Panc1 (cell line): Measurements from ENCODE around the gene S100A12. TPM values are rescaled to one million over a fixed set of nuclear protein-coding genes. Genes with fewer than 3 reads are reported as not detected.

Source experiments
- ATAC-seq: fragments of 200-7000 bp; cut with Tn5 transposase; 2 replicates; pipeline ENCODE4 v1.9.1; 2020; ENCODE audit warnings: mild to moderate bottlenecking, moderate library complexity
- BruUV-seq: library from RNA; stranded (reverse); fragments of 400-500 nt; replicated peaks from 2 replicates; lab custom pipeline; 2021; lab: Mats Ljungman, UMichigan
- CTCF ChIA-PET: fragments of 300-600 bp; sonication (Branson Sonifier 250); formaldehyde crosslinking; loops from one replicate; lab custom pipeline; 2022; ENCODE audit warnings: antibody characterized with exemption; lab: Charles Lee
- POLR2A ChIA-PET: fragments of 300-600 bp; sonication (Branson Sonifier 250); formaldehyde crosslinking; loops from one replicate; lab custom pipeline; 2022; ENCODE audit warnings: antibody characterized with exemption; lab: Charles Lee
- DNase-seq: peaks from one replicate; pipeline ENCODE4 v3.0.0-alpha.2; 2010; ENCODE audit warnings: low read depth, low spot score
- H3K27ac ChIP-seq: 2 replicates; pipeline ENCODE4 v1.5.1; 2011; ENCODE audit warnings: mild to moderate bottlenecking, low read length, inconsistent platforms
- H3K27me3 ChIP-seq: fragments of 200-500 bp; sonication (Bioruptor generic); 2 replicates; pipeline ENCODE4 v1.6.0; 2014; ENCODE audit warnings: low read length, inconsistent platforms; ENCODE audit not compliant: control insufficient read depth, insufficient read depth
- H3K36me3 ChIP-seq: fragments of 200-500 bp; sonication (Bioruptor generic); 2 replicates; pipeline ENCODE4 v1.5.1; 2014; ENCODE audit warnings: inconsistent platforms, mild to moderate bottlenecking, low read length, moderate library complexity; ENCODE audit not compliant: control insufficient read depth, insufficient read depth
- H3K4me1 ChIP-seq: 2 replicates; pipeline ENCODE4 v1.5.1; 2011; ENCODE audit warnings: inconsistent platforms, mild to moderate bottlenecking, low read length, moderate library complexity; ENCODE audit not compliant: control insufficient read depth, insufficient read depth
- H3K4me3 ChIP-seq, 2 experiments: 2 replicates each; pipeline ENCODE4 v1.5.1; 2011 to 2012; ENCODE audit warnings: low read depth in 2 of 2, low read length in 2 of 2, mild to moderate bottlenecking in 2 of 2, inconsistent platforms in 1 of 2, moderate library complexity in 1 of 2
- H3K9me3 ChIP-seq: fragments of 200-500 bp; sonication (Bioruptor generic); 2 replicates; pipeline ENCODE4 v1.5.1; 2014; ENCODE audit warnings: low read depth, mild to moderate bottlenecking, inconsistent platforms, low read length, moderate library complexity; ENCODE audit not compliant: control insufficient read depth, insufficient read depth
- POLR2AphosphoS5 ChIP-seq: IDR thresholded peaks from 2 replicates; pipeline ENCODE4 v1.6.1; 2012; ENCODE audit warnings: mild to moderate bottlenecking, low read depth, low read length, moderate library complexity
- SIN3A ChIP-seq: IDR thresholded peaks from 2 replicates; pipeline ENCODE4 v1.6.1; 2012; ENCODE audit warnings: low read depth, mild to moderate bottlenecking, low read length, moderate library complexity, borderline replicate concordance; ENCODE audit not compliant: insufficient read depth
- TCF7L2 ChIP-seq: IDR thresholded peaks from 2 replicates; pipeline ENCODE4 v1.6.1; 2011; ENCODE audit warnings: mild to moderate bottlenecking, low read depth, low read length, inconsistent platforms
- in situ Hi-C: cut with HindIII; loops from 2 replicates; pipeline ENCODE4 v1.10.0; 2016; ENCODE audit warnings: low sequenced_read_pairs, low pct_unique_long_range_greater_than_20kb
- intact Hi-C: fragments of 100-400 bp; cut with micrococcal nuclease; formaldehyde crosslinking; loops from one replicate; pipeline ENCODE4 v1.10.0; 2022; ENCODE audit not compliant: unreplicated experiment
- total RNA-seq: library from RNA; stranded (reverse); gene quantifications from one replicate; pipeline ENCODE4 v1.2.1, GENCODE V29; 2021; ENCODE audit not compliant: unreplicated experiment
- TF ChIP-seq, protein P1 (sequence below), 2 experiments: IDR thresholded peaks; 2 replicates each; pipeline ENCODE4 v1.6.1; 2011 to 2012; ENCODE audit warnings: low read depth in 2 of 2, control low read depth in 1 of 2, low read length in 1 of 2, mild to moderate bottlenecking in 1 of 2, moderate library complexity in 1 of 2; ENCODE audit not compliant: insufficient read depth in 1 of 2
- TF ChIP-seq, protein P2 (sequence below): fragments of 450-650 bp; IDR thresholded peaks from 2 replicates; pipeline ENCODE4 v1.5.1; 2017; ENCODE audit warnings: mild to moderate bottlenecking

S100A12 gene
- total RNA-seq, 1 experiment from 2014 or later, result not detected

DNA sequence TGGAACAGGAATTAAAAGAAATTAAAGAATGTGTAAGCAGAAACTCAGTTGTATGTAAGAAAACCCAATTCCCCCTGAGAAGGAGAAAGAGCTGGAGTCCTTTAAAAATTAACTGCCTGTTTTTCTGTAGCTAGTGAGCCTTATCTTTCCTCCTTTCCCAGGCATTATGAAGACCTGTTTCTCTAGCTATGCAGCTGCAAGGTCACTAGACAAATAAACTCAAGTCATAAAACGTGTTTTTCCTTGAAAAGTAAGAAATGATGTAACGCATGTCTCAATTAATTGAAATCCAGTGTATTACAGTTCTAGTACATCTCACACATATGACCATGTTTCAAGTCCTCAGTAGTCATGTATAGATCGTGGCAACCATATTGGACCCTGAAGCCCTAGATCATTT lies 5.3 kb downstream of the S100A12 start:
- TF ChIP-seq SIN3A, result no peak
- Histone ChIP-seq H3K4me3 (no peak overlapping the region), H3K27ac (no peak overlapping the region), H3K27me3 (peaks cover 4% of the 10 kb centered on the region; the same call in 1 of the 2 replicates), H3K36me3 (no peaks in the 10 kb centered on the region), H3K4me1 (no peaks in the 10 kb centered on the region), H3K9me3 (no peaks in the 10 kb centered on the region)
- CTCF ChIA-PET, result no interaction called here
- DNase-seq (no peak), ATAC-seq (no peak)
- in situ Hi-C loops (loop anchor here (25.0 kb wide), 1 partner anchor 242 kb away; the partner anchor contains the start of genes S100A14 and S100A16), intact Hi-C loops (no loop called here)
- BruUV-seq, result no TSS peak
- POLR2A ChIA-PET, result no interaction called here

- intact Hi-C loops, result no loop called here
- Histone ChIP-seq H3K4me3 (no peak overlapping the region), H3K27ac (no peak overlapping the region), H3K4me1 (no peaks in the 10 kb centered on the region), H3K36me3 (no peaks in the 10 kb centered on the region), H3K27me3 (no peaks in the 10 kb centered on the region), H3K9me3 (no peaks in the 10 kb centered on the region)
- CTCF ChIA-PET, result interaction anchor here (0.7 kb wide), 1 partner anchor 126 kb away, joined by 4 read pairs; no protein-coding TSS in a partner anchor
- ATAC-seq, result no peak
- DNase-seq, result no peak
- in situ Hi-C loops, result loop anchor here (25.0 kb wide), 1 partner anchor 244 kb away; the partner anchor contains the start of genes S100A14 and S100A16
- no TSS peak for BruUV-seq
- POLR2A ChIA-PET, result no interaction called here
- TF ChIP-seq, protein P1, sequence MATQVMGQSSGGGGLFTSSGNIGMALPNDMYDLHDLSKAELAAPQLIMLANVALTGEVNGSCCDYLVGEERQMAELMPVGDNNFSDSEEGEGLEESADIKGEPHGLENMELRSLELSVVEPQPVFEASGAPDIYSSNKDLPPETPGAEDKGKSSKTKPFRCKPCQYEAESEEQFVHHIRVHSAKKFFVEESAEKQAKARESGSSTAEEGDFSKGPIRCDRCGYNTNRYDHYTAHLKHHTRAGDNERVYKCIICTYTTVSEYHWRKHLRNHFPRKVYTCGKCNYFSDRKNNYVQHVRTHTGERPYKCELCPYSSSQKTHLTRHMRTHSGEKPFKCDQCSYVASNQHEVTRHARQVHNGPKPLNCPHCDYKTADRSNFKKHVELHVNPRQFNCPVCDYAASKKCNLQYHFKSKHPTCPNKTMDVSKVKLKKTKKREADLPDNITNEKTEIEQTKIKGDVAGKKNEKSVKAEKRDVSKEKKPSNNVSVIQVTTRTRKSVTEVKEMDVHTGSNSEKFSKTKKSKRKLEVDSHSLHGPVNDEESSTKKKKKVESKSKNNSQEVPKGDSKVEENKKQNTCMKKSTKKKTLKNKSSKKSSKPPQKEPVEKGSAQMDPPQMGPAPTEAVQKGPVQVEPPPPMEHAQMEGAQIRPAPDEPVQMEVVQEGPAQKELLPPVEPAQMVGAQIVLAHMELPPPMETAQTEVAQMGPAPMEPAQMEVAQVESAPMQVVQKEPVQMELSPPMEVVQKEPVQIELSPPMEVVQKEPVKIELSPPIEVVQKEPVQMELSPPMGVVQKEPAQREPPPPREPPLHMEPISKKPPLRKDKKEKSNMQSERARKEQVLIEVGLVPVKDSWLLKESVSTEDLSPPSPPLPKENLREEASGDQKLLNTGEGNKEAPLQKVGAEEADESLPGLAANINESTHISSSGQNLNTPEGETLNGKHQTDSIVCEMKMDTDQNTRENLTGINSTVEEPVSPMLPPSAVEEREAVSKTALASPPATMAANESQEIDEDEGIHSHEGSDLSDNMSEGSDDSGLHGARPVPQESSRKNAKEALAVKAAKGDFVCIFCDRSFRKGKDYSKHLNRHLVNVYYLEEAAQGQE (IDR thresholded peaks at IDR 0.05; ENCODE audit: insufficient read depth in 1 of 2, low read depth in 2 of 2, low read length in 1 of 2), result no peak
- TF ChIP-seq POLR2AphosphoS5 (no peak), SIN3A (no peak), TCF7L2 (no peak)
- TF ChIP-seq, protein P2, sequence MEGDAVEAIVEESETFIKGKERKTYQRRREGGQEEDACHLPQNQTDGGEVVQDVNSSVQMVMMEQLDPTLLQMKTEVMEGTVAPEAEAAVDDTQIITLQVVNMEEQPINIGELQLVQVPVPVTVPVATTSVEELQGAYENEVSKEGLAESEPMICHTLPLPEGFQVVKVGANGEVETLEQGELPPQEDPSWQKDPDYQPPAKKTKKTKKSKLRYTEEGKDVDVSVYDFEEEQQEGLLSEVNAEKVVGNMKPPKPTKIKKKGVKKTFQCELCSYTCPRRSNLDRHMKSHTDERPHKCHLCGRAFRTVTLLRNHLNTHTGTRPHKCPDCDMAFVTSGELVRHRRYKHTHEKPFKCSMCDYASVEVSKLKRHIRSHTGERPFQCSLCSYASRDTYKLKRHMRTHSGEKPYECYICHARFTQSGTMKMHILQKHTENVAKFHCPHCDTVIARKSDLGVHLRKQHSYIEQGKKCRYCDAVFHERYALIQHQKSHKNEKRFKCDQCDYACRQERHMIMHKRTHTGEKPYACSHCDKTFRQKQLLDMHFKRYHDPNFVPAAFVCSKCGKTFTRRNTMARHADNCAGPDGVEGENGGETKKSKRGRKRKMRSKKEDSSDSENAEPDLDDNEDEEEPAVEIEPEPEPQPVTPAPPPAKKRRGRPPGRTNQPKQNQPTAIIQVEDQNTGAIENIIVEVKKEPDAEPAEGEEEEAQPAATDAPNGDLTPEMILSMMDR, result no peak
These were observed 6.9 kb downstream of the S100A12 start for GRCh38 chr1:153368495-153368894.

- in situ Hi-C loops (loop anchor here (25.0 kb wide), 1 partner anchor 245 kb away; the partner anchor contains the start of genes S100A14 and S100A16), intact Hi-C loops (no loop called here)
- H3K4me1 ChIP-seq, result no peaks in the 10 kb centered on the region
- no peaks in the 10 kb centered on the region for H3K9me3 ChIP-seq
- H3K27me3 ChIP-seq, result no peaks in the 10 kb centered on the region
- no TSS peak for BruUV-seq
- ChIA-PET POLR2A (no interaction called here), CTCF (no interaction called here)
- ATAC-seq, result no peak
- no peak overlapping the region for H3K27ac ChIP-seq
- no peaks in the 10 kb centered on the region for H3K36me3 ChIP-seq
- TF ChIP-seq, protein P2, result no peak
- TF ChIP-seq, protein P1 (IDR thresholded peaks at IDR 0.05; ENCODE audit: insufficient read depth in 1 of 2, low read depth in 2 of 2, low read length in 1 of 2), result no peak
- TF ChIP-seq TCF7L2 (no peak), POLR2AphosphoS5 (no peak), SIN3A (no peak)
- DNase-seq, result no peak
- H3K4me3 ChIP-seq, result no peak overlapping the region
These were observed 8.3 kb downstream of the S100A12 start for GRCh38 chr1:153367090-153367489.
